BJ (cell line): ENCODE results near the gene SUV39H2. TPM values are rescaled to one million over a fixed set of nuclear protein-coding genes. Genes with fewer than 3 reads are reported as not detected.
"Not testable (repeated sequence)": the region's sequence is repeated elsewhere in the genome, so short reads cannot be mapped to it uniquely, and the experiment has no call there.

ENCODE experiments used
- CTCF ChIA-PET: fragments of 350-600 bp; formaldehyde crosslinking; extraction: SDS; loops from one replicate; lab custom pipeline; 2021; ENCODE audit warnings: antibody characterized with exemption, inconsistent platforms; lab: Yijun Ruan, JAX
- POLR2A ChIA-PET: fragments of 300-600 bp; sonication (Branson Sonifier 250); formaldehyde crosslinking; extraction: SDS; loops from one replicate; lab custom pipeline; 2021; ENCODE audit warnings: antibody characterized with exemption; lab: Charles Lee
- DNase-seq: peaks from one replicate; pipeline ENCODE4 v3.0.0-alpha.2; 2011; ENCODE audit warnings: low read depth
- H3K27me3 ChIP-seq: 2 replicates; pipeline ENCODE4 v1.6.0; 2011; ENCODE audit warnings: low read length; ENCODE audit not compliant: control insufficient read depth, insufficient read depth
- H3K36me3 ChIP-seq: 2 replicates; pipeline ENCODE4 v1.5.1; 2011; ENCODE audit warnings: low read length; ENCODE audit not compliant: control insufficient read depth, insufficient read depth
- H3K4me3 ChIP-seq: 2 replicates; pipeline ENCODE4 v1.5.1; 2011; ENCODE audit warnings: low read depth, mild to moderate bottlenecking, control low read depth, low read length
- CTCF ChIP-seq: IDR thresholded peaks from 2 replicates; pipeline ENCODE4 v1.5.1; 2011; ENCODE audit warnings: low read depth, mild to moderate bottlenecking, control low read depth, inconsistent platforms, low read length, moderate library complexity; ENCODE audit not compliant: insufficient read depth
- polyA plus RNA-seq: library from polyadenylated mRNA; depleted of rRNA; stranded (reverse); fragments of >200 nt; gene quantifications from 2 replicates; pipeline ENCODE4 v1.2.3, GENCODE V29; 2011

Gene SUV39H2
- polyA plus RNA-seq, 1 experiment, result 2.2 TPM

GRCh38 chr10:14926061-14926470 is 47.4 kb downstream of the SUV39H2 start:
- peaks cover 14% of the 10 kb centered on the region for H3K36me3 ChIP-seq
- TF ChIP-seq CTCF, result no peak
- POLR2A ChIA-PET, result no interaction called here

GRCh38 chr10:14926722-14927416 is 48.2 kb downstream of the SUV39H2 start:
- peaks cover 12% of the 10 kb centered on the region for H3K36me3 ChIP-seq
- CTCF ChIA-PET, result no interaction called here

More at GRCh38 chr10:14926061-14926470, 47.4 kb downstream of the SUV39H2 start:
- CTCF ChIA-PET, result no interaction called here
- Histone ChIP-seq H3K27me3 (no peaks in the 10 kb centered on the region), H3K4me3 (no peak overlapping the region)
- no peak for DNase-seq

GRCh38 chr10:14930610-14931009 is 51.9 kb downstream of the SUV39H2 start:
- TF ChIP-seq CTCF, result no peak
- Histone ChIP-seq H3K4me3 (no peak overlapping the region), H3K36me3 (peaks cover 11% of the 10 kb centered on the region), H3K27me3 (no peaks in the 10 kb centered on the region)
- ChIA-PET POLR2A (no interaction called here), CTCF (no interaction called here)
- no peak for DNase-seq

More at GRCh38 chr10:14926722-14927416, 48.2 kb downstream of the SUV39H2 start:
- Histone ChIP-seq H3K27me3 (no peaks in the 10 kb centered on the region), H3K4me3 (no peak overlapping the region)
- no peak for TF ChIP-seq CTCF
- DNase-seq, result no peak
- POLR2A ChIA-PET, result no interaction called here

GRCh38 chr10:14936584-14936983 is 57.9 kb downstream of the SUV39H2 start:
- POLR2A ChIA-PET, result no interaction called here
- no peak for TF ChIP-seq CTCF
- peaks cover 8% of the 10 kb centered on the region for H3K36me3 ChIP-seq

GRCh38 chr10:14938971-14939370 is 60.3 kb downstream of the SUV39H2 start:
- POLR2A ChIA-PET, H3K27me3 ChIP-seq, DNase-seq, H3K36me3 ChIP-seq, CTCF ChIA-PET, H3K4me3 ChIP-seq: not testable (repeated sequence)

More at GRCh38 chr10:14936584-14936983, 57.9 kb downstream of the SUV39H2 start:
- no peaks in the 10 kb centered on the region for H3K27me3 ChIP-seq
- H3K4me3 ChIP-seq, result no peak overlapping the region
- DNase-seq, result no peak
- CTCF ChIA-PET, result no interaction called here

GRCh38 chr10:14942147-14942949 is 63.7 kb downstream of the SUV39H2 start:
- not testable (repeated sequence) for DNase-seq

GRCh38 chr10:14942950-14943338 is 64.3 kb downstream of the SUV39H2 start:
- H3K36me3 ChIP-seq, H3K27me3 ChIP-seq, POLR2A ChIA-PET, CTCF ChIA-PET, DNase-seq, H3K4me3 ChIP-seq: not testable (repeated sequence)

More at GRCh38 chr10:14942147-14942949, 63.7 kb downstream of the SUV39H2 start:
- H3K36me3 ChIP-seq, POLR2A ChIA-PET, H3K27me3 ChIP-seq, CTCF ChIA-PET, H3K4me3 ChIP-seq: not testable (repeated sequence)
